Adipose tissue (tissue), 3 donors: ENCODE measurements around the gene TTC39C. TPM values are rescaled to one million over a fixed set of nuclear protein-coding genes. Genes with fewer than 3 reads are reported as not detected.

ENCODE experiments used
- polyA plus RNA-seq, 3 donors: library from polyadenylated mRNA; stranded (reverse); fragments of 200-250 nt; gene quantifications; one replicate each; pipeline ENCODE4 v1.2.3, GENCODE V29; 2013
- donor health status: healthy with polysubstance abuse.
- donor health status: Bipolar disorder and iron deficiency.
- donor health status: healthy.

The TTC39C gene
- polyA plus RNA-seq, 3 donors = 9.6 to 27.2 (median 20.7) TPM

Other genes starting within 250 kb of the TTC39C start
- gene CABYR, start 124.3 kb downstream of the TTC39C start, polyA plus RNA-seq = 1 to 10 TPM in 1 of 3 donors, under 1 TPM in 2; 0.21 to 1.3 (median 0.90) TPM